ENCODE measurements around the gene PROSER2.

The PROSER2 gene

GRCh38 chr10:11913079-11913641, 90.0 kb downstream of the PROSER2 start:
- no peak for DNase-seq

- no peak for DNase-seq
Measured at GRCh38 chr10:11918384-11918783, 95.2 kb downstream of the PROSER2 start.

- no peak for DNase-seq
Measured at GRCh38 chr10:11919271-11919670, 96.1 kb downstream of the PROSER2 start.

All from NCI-H187 (cell line).